Calu3 (cell line): Measurements from ENCODE around the gene CACNA1G. TPM values are rescaled to one million over a fixed set of nuclear protein-coding genes. Genes with fewer than 3 reads are reported as not detected.

Experiments used
- BruUV-seq: library from RNA; stranded (reverse); fragments of 400-500 nt; replicated peaks from 2 replicates; lab custom pipeline; 2021; lab: Mats Ljungman, UMichigan
- CTCF ChIA-PET: fragments of 300-600 bp; sonication (Branson Sonifier 250); formaldehyde crosslinking; loops from one replicate; lab custom pipeline; 2022; ENCODE audit warnings: antibody characterized with exemption; lab: Charles Lee
- DNase-seq: peaks from one replicate; pipeline ENCODE4 v3.0.0; 2022
- H3K27ac Mint-ChIP-seq: one replicate; pipeline ENCODE4 v1.8.0; 2022; ENCODE audit warnings: mixed read lengths; ENCODE audit not compliant: unreplicated experiment
- H3K27me3 Mint-ChIP-seq: one replicate; pipeline ENCODE4 v1.8.0; 2022; ENCODE audit warnings: mixed read lengths; ENCODE audit not compliant: unreplicated experiment
- H3K36me3 Mint-ChIP-seq: one replicate; pipeline ENCODE4 v1.8.0; 2022; ENCODE audit warnings: mild to moderate bottlenecking, moderate library complexity, mixed read lengths; ENCODE audit not compliant: insufficient read depth, unreplicated experiment
- H3K4me1 Mint-ChIP-seq: one replicate; pipeline ENCODE4 v1.8.0; 2022; ENCODE audit warnings: mild to moderate bottlenecking, low read depth, mixed read lengths; ENCODE audit not compliant: unreplicated experiment
- H3K4me3 Mint-ChIP-seq: one replicate; pipeline ENCODE4 v1.8.0; 2022; ENCODE audit warnings: mild to moderate bottlenecking, low read depth, moderate library complexity, mixed read lengths; ENCODE audit not compliant: unreplicated experiment
- H3K9me3 Mint-ChIP-seq: one replicate; pipeline ENCODE4 v1.8.0; 2022; ENCODE audit warnings: low read depth, mixed read lengths; ENCODE audit not compliant: unreplicated experiment
- CTCF ChIP-seq: fragments of 200-600 bp; IDR thresholded peaks from one replicate; pipeline ENCODE4 v1.8.0; 2022; ENCODE audit warnings: antibody characterized with exemption; ENCODE audit not compliant: unreplicated experiment
- intact Hi-C: fragments of 100-400 bp; cut with micrococcal nuclease; formaldehyde crosslinking; loops from one replicate; pipeline ENCODE4 v1.10.0; 2022; ENCODE audit not compliant: unreplicated experiment
- total RNA-seq: library from RNA; stranded (reverse); gene quantifications from 2 replicates; pipeline ENCODE4 v1.2.3, GENCODE V29; 2022

Gene CACNA1G
- total RNA-seq, 1 experiment from 2014 or later: not detected

GRCh38 chr17:50596191-50597037 lies 35.9 kb downstream of the CACNA1G start:
- intact Hi-C loops: no loop called here
- Mint-ChIP-seq H3K36me3 (no peaks in the 10 kb centered on the region), H3K4me3 (no peak overlapping the region), H3K4me1 (no peaks in the 10 kb centered on the region), H3K9me3 (no peaks in the 10 kb centered on the region), H3K27me3 (peaks cover 97% of the 10 kb centered on the region), H3K27ac (no peak overlapping the region)
- DNase-seq: peak; percentile 67
- BruUV-seq: no TSS peak
- CTCF ChIA-PET: no interaction called here
- TF ChIP-seq CTCF: peak; percentile 63

- no peak for DNase-seq
- Mint-ChIP-seq H3K4me1 (no peaks in the 10 kb centered on the region), H3K27me3 (peaks cover 97% of the 10 kb centered on the region), H3K9me3 (no peaks in the 10 kb centered on the region), H3K4me3 (no peak overlapping the region), H3K36me3 (no peaks in the 10 kb centered on the region), H3K27ac (no peak overlapping the region)
- CTCF ChIA-PET: no interaction called here
- no TSS peak for BruUV-seq
- intact Hi-C loops: no loop called here
- TF ChIP-seq CTCF: no peak
Measured at GRCh38 chr17:50598487-50598886, 38.0 kb downstream of the CACNA1G start.

GRCh38 chr17:50599606-50600005 lies 39.1 kb downstream of the CACNA1G start:
- no TSS peak for BruUV-seq
- Mint-ChIP-seq H3K4me1 (no peaks in the 10 kb centered on the region), H3K9me3 (no peaks in the 10 kb centered on the region), H3K27me3 (peaks cover 99% of the 10 kb centered on the region), H3K36me3 (no peaks in the 10 kb centered on the region), H3K4me3 (no peak overlapping the region), H3K27ac (no peak overlapping the region)
- intact Hi-C loops: no loop called here
- no peak for TF ChIP-seq CTCF
- CTCF ChIA-PET: no interaction called here
- no peak for DNase-seq

GRCh38 chr17:50601823-50602375 lies 41.4 kb downstream of the CACNA1G start:
- Mint-ChIP-seq H3K36me3 (no peaks in the 10 kb centered on the region), H3K27me3 (peaks cover 99% of the 10 kb centered on the region), H3K4me3 (no peak overlapping the region), H3K4me1 (no peaks in the 10 kb centered on the region), H3K27ac (no peak overlapping the region), H3K9me3 (no peaks in the 10 kb centered on the region)
- TF ChIP-seq CTCF: no peak
- DNase-seq: no peak
- no TSS peak for BruUV-seq
- CTCF ChIA-PET: no interaction called here
- intact Hi-C loops: no loop called here
